Uterus (tissue), 2 donors: ENCODE results near the gene PUDP.

ENCODE experiments used
- POLR2A ChIP-seq, 2 donors: fragments of 450-650 bp; IDR thresholded peaks; one replicate each; pipeline ENCODE4 v1.6.1; 2016; ENCODE audit warnings: antibody characterized with exemption in 2 of 2, mild to moderate bottlenecking in 1 of 2, moderate library complexity in 1 of 2
- TF ChIP-seq, protein P1 (sequence below), 4 experiments: fragments of 200-600 bp in 2 of 4; fragments of 450-650 bp in 2 of 4; sonication (generic) in 2 of 4; IDR thresholded peaks; one replicate each; pipeline ENCODE4 v1.5.1; 2016 to 2019; ENCODE audit warnings: antibody characterized with exemption in 4 of 4, mild to moderate bottlenecking in 2 of 4, moderate library complexity in 1 of 4

DNA sequence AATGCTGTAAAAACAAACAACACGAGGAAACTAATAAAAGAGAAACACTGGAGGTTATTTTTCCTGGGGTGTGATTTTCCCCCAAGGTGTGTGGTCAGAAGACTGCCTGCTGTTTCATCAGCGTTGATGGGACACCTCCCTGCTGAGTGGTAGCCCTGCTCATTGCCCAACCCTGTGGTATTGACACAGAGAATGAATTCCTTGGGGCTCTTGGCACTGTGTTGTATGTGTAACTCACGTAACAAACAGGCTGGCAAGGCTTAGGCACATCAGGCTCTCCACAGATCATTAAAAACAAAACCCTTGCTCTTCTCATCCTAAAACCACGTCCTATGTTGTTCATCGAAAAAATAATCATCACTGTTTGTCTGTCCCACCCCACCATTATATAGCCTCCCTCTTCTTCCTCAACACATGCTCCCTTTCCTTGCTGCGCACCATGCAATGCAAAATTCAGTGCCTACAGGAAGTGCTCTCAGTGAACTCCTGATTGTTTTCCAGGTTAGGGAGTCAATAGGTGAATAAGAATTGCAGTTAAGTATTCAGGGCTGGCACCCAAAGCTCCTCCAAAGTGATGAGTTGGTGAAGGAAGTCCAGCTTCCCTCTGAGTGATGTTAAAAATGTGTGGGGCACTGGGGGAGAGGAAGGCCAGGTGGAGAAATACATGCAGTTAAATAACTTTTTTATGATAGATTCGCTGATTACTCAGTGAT is 11.4 kb upstream of the PUDP start:
- TF ChIP-seq, protein P1, sequence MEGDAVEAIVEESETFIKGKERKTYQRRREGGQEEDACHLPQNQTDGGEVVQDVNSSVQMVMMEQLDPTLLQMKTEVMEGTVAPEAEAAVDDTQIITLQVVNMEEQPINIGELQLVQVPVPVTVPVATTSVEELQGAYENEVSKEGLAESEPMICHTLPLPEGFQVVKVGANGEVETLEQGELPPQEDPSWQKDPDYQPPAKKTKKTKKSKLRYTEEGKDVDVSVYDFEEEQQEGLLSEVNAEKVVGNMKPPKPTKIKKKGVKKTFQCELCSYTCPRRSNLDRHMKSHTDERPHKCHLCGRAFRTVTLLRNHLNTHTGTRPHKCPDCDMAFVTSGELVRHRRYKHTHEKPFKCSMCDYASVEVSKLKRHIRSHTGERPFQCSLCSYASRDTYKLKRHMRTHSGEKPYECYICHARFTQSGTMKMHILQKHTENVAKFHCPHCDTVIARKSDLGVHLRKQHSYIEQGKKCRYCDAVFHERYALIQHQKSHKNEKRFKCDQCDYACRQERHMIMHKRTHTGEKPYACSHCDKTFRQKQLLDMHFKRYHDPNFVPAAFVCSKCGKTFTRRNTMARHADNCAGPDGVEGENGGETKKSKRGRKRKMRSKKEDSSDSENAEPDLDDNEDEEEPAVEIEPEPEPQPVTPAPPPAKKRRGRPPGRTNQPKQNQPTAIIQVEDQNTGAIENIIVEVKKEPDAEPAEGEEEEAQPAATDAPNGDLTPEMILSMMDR (IDR thresholded peaks at IDR 0.05) = no peak
- no peak for TF ChIP-seq POLR2A (IDR thresholded peaks at IDR 0.05)
